ENCODE results near the gene NOB1. TPM values are rescaled to one million over a fixed set of nuclear protein-coding genes. Genes with fewer than 3 reads are reported as not detected.

NOB1 gene
- total and polyA plus RNA-seq, 2 experiments from 2014 or later, result 41.4 to 56.6 TPM

DNA sequence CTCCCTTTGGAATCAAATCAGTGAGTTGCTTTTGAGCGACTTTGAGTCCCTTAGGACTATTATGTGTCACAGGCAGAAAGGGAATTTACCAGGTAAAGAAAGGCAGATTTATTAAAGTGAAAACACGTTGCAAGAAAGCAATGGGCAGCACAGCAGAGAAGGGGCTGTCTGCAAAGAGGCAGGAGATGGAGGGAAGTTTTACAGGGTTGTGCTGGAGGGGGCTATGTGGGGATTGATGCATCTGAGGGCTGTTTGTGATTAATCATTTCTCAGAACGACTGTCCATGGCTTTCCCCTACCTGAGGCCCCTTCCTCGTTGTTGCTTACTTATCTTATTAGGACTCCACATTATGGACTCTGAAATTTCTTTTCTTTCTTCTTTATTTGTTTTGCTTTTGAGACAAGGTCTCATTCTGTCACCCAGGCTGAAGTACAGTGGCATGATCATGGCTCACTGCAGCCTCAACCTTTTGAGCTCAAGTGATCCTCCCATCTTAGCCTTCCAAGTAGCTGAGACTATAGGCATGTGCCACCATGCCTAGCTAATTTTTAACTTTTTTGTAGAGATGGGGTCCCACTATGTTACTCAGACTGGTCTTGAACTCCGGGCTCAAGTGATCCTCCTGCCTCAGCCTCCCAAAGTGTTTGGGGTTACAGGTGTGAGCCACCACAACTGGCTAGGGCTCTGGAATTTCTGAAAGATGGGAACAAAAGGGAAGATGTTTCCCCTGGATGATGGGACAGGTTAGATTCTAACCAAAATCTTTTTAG is 12.9 kb upstream of the NOB1 start (continued):
- TF ChIP-seq, protein P1, sequence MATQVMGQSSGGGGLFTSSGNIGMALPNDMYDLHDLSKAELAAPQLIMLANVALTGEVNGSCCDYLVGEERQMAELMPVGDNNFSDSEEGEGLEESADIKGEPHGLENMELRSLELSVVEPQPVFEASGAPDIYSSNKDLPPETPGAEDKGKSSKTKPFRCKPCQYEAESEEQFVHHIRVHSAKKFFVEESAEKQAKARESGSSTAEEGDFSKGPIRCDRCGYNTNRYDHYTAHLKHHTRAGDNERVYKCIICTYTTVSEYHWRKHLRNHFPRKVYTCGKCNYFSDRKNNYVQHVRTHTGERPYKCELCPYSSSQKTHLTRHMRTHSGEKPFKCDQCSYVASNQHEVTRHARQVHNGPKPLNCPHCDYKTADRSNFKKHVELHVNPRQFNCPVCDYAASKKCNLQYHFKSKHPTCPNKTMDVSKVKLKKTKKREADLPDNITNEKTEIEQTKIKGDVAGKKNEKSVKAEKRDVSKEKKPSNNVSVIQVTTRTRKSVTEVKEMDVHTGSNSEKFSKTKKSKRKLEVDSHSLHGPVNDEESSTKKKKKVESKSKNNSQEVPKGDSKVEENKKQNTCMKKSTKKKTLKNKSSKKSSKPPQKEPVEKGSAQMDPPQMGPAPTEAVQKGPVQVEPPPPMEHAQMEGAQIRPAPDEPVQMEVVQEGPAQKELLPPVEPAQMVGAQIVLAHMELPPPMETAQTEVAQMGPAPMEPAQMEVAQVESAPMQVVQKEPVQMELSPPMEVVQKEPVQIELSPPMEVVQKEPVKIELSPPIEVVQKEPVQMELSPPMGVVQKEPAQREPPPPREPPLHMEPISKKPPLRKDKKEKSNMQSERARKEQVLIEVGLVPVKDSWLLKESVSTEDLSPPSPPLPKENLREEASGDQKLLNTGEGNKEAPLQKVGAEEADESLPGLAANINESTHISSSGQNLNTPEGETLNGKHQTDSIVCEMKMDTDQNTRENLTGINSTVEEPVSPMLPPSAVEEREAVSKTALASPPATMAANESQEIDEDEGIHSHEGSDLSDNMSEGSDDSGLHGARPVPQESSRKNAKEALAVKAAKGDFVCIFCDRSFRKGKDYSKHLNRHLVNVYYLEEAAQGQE (IDR thresholded peaks at IDR 0.05; ENCODE audit: unreplicated experiment), result no peak
- TF ChIP-seq POLR2AphosphoS5 (IDR thresholded peaks at IDR 0.05; ENCODE audit: low read depth) (no peak), ZNF331 (CRISPR knock-in tag; IDR thresholded peaks at IDR 0.05; ENCODE audit: low read depth) (no peak), CREB1 (CRISPR knock-in tag; IDR thresholded peaks at IDR 0.05; ENCODE audit: low read depth) (no peak), JUNB (IDR thresholded peaks at IDR 0.05; ENCODE audit: unreplicated experiment) (no peak), STAT1 (IDR thresholded peaks at IDR 0.05; ENCODE audit: unreplicated experiment) (no peak), EZH2 (IDR thresholded peaks at IDR 0.05; ENCODE audit: low read depth, unreplicated experiment) (no peak), ZNF114 (CRISPR knock-in tag; IDR thresholded peaks at IDR 0.05) (no peak)
- TF ChIP-seq, protein P2, sequence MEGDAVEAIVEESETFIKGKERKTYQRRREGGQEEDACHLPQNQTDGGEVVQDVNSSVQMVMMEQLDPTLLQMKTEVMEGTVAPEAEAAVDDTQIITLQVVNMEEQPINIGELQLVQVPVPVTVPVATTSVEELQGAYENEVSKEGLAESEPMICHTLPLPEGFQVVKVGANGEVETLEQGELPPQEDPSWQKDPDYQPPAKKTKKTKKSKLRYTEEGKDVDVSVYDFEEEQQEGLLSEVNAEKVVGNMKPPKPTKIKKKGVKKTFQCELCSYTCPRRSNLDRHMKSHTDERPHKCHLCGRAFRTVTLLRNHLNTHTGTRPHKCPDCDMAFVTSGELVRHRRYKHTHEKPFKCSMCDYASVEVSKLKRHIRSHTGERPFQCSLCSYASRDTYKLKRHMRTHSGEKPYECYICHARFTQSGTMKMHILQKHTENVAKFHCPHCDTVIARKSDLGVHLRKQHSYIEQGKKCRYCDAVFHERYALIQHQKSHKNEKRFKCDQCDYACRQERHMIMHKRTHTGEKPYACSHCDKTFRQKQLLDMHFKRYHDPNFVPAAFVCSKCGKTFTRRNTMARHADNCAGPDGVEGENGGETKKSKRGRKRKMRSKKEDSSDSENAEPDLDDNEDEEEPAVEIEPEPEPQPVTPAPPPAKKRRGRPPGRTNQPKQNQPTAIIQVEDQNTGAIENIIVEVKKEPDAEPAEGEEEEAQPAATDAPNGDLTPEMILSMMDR (conservative IDR thresholded peaks at IDR 0.05; ENCODE audit: low read depth in 2 of 2), result no peak

DNA sequence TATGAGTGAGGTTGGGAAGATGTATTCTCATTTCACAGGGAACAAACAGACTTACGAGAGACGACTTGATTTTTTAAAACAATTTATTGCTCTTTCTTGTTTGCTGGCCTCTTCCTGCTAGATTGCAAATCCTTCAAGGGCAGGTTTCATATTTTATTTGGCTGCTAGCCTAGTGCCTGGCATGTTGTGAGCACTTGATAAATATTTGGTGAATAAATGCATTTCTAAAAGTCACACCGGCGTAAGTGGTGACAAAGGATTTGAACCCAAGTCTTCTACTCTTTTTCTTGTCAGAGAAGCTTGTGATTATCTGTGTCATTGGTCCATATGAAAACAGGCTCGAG is 8.8 kb upstream of the NOB1 start:
- H3K4me1 ChIP-seq (ENCODE audit: insufficient read depth), result peaks cover 7% of the 10 kb centered on the region
- 0 out of 2 replicates have a peak, but pooled peaks cover 5% of the 10 kb centered on the region for H4K20me1 ChIP-seq (replicated peaks; ENCODE audit: insufficient read depth)
- no peaks in the 10 kb centered on the region for H3K27me3 ChIP-seq (ENCODE audit: insufficient read depth)
- H3K36me3 ChIP-seq (ENCODE audit: insufficient read depth), result no peaks in the 10 kb centered on the region
- ATAC-seq, result no peak
- peak overlapping the region; percentile 95 for H3K4me3 Mint-ChIP-seq
- peaks cover 6% of the 10 kb centered on the region for H3K27me3 Mint-ChIP-seq (ENCODE audit: insufficient read depth, low read depth, poor library complexity)
- peaks cover 8% of the 10 kb centered on the region; the same call in 2 of the 3 replicates for H3K9me3 Mint-ChIP-seq
- H2AFZ ChIP-seq, result no peak overlapping the region
- peaks cover 7% of the 10 kb centered on the region; the same call in 2 of the 3 replicates for H3K36me3 Mint-ChIP-seq (ENCODE audit: low read depth)
- H3K27ac Mint-ChIP-seq, result no peak overlapping the region
- H3K4me2 ChIP-seq, result peak overlapping the region; percentile 93; the same call in 1 of the 2 replicates
- H3K4me1 Mint-ChIP-seq, result peaks cover 8% of the 10 kb centered on the region
- no peaks in the 10 kb centered on the region for H3K9me2 ChIP-seq (ENCODE audit: insufficient read depth)
- TF ChIP-seq, protein P3, sequence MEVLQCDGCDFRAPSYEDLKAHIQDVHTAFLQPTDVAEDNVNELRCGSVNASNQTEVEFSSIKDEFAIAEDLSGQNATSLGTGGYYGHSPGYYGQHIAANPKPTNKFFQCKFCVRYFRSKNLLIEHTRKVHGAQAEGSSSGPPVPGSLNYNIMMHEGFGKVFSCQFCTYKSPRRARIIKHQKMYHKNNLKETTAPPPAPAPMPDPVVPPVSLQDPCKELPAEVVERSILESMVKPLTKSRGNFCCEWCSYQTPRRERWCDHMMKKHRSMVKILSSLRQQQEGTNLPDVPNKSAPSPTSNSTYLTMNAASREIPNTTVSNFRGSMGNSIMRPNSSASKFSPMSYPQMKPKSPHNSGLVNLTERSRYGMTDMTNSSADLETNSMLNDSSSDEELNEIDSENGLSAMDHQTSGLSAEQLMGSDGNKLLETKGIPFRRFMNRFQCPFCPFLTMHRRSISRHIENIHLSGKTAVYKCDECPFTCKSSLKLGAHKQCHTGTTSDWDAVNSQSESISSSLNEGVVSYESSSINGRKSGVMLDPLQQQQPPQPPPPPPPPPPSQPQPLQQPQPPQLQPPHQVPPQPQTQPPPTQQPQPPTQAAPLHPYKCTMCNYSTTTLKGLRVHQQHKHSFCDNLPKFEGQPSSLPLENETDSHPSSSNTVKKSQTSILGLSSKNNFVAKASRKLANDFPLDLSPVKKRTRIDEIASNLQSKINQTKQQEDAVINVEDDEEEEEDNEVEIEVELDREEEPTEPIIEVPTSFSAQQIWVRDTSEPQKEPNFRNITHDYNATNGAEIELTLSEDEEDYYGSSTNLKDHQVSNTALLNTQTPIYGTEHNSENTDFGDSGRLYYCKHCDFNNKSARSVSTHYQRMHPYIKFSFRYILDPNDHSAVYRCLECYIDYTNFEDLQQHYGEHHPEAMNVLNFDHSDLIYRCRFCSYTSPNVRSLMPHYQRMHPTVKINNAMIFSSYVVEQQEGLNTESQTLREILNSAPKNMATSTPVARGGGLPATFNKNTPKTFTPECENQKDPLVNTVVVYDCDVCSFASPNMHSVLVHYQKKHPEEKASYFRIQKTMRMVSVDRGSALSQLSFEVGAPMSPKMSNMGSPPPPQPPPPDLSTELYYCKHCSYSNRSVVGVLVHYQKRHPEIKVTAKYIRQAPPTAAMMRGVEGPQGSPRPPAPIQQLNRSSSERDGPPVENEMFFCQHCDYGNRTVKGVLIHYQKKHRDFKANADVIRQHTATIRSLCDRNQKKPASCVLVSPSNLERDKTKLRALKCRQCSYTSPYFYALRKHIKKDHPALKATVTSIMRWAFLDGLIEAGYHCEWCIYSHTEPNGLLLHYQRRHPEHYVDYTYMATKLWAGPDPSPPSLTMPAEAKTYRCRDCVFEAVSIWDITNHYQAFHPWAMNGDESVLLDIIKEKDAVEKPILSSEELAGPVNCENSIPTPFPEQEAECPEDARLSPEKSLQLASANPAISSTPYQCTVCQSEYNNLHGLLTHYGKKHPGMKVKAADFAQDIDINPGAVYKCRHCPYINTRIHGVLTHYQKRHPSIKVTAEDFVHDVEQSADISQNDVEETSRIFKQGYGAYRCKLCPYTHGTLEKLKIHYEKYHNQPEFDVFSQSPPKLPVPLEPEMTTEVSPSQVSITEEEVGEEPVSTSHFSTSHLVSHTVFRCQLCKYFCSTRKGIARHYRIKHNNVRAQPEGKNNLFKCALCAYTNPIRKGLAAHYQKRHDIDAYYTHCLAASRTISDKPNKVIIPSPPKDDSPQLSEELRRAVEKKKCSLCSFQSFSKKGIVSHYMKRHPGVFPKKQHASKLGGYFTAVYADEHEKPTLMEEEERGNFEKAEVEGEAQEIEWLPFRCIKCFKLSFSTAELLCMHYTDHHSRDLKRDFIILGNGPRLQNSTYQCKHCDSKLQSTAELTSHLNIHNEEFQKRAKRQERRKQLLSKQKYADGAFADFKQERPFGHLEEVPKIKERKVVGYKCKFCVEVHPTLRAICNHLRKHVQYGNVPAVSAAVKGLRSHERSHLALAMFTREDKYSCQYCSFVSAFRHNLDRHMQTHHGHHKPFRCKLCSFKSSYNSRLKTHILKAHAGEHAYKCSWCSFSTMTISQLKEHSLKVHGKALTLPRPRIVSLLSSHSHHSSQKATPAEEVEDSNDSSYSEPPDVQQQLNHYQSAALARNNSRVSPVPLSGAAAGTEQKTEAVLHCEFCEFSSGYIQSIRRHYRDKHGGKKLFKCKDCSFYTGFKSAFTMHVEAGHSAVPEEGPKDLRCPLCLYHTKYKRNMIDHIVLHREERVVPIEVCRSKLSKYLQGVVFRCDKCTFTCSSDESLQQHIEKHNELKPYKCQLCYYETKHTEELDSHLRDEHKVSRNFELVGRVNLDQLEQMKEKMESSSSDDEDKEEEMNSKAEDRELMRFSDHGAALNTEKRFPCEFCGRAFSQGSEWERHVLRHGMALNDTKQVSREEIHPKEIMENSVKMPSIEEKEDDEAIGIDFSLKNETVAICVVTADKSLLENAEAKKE (CRISPR knock-in tag; IDR thresholded peaks at IDR 0.05), result no peak
- H3F3A ChIP-seq (replicated peaks; ENCODE audit: low read depth), result no peaks in the 10 kb centered on the region
- H3K4me3 ChIP-seq, result peak overlapping the region; percentile 89
- no peak overlapping the region for H3K27ac ChIP-seq (ENCODE audit: low read depth)
- H3K79me2 ChIP-seq (replicated peaks; ENCODE audit: insufficient read depth), result peaks cover 54% of the 10 kb centered on the region
- DNase-seq (ENCODE audit: low spot score), result no peak
